ENCODE data around the gene TUBB6. TPM values are rescaled to one million over a fixed set of nuclear protein-coding genes. Genes with fewer than 3 reads are reported as not detected.

TUBB6 gene
- total RNA-seq, 1 experiment from 2014 or later: 42.2 TPM

- Histone ChIP-seq H3K27ac (no peak overlapping the region), H3K27me3 (ENCODE audit: insufficient read depth, low read depth) (no peaks in the 10 kb centered on the region), H3K36me3 (ENCODE audit: low read depth) (no peaks in the 10 kb centered on the region), H3K4me1 (replicated peaks; ENCODE audit: insufficient read depth) (peaks cover 6% of the 10 kb centered on the region; the same call in 1 of the 2 replicates), H2AFZ (no peak overlapping the region), H3K9me3 (ENCODE audit: insufficient read depth, low read depth) (no peaks in the 10 kb centered on the region), H3K79me2 (ENCODE audit: low read depth) (no peaks in the 10 kb centered on the region), H3K9me2 (ENCODE audit: insufficient read depth) (no peaks in the 10 kb centered on the region), H4K20me1 (ENCODE audit: insufficient read depth) (no peaks in the 10 kb centered on the region), H3K4me3 (no peak overlapping the region), H3K4me2 (peak overlapping the region; percentile 4; the same call in 1 of the 2 replicates), H3F3A (ENCODE audit: insufficient read depth, low read depth) (peaks cover 7% of the 10 kb centered on the region; the same call in 1 of the 2 replicates)
- ChIA-PET POLR2A (ENCODE audit: unreplicated experiment) (no interaction called here), CTCF (interaction anchor here (0.6 to 3.0 kb wide), 2 partner anchors 11 to 54 kb away, joined by 3 to 15 read pairs; no protein-coding TSS in a partner anchor)
- intact Hi-C loops (cut with micrococcal nuclease; ENCODE audit: unreplicated experiment): no loop called here
- BruUV-seq (replicated peaks): no TSS peak
- peak in 1 of 2 experiments; percentile 28 for DNase-seq
- TF ChIP-seq EZH2 (IDR thresholded peaks at IDR 0.05; ENCODE audit: low read depth): no peak
- TF ChIP-seq CTCF (conservative IDR thresholded peaks at IDR 0.05): no peak
Measured at GRCh38 chr18:12282442-12283039, 25.5 kb upstream of the TUBB6 start.

- peaks cover 7% of the 10 kb centered on the region; the same call in 1 of the 2 replicates for H3K4me1 ChIP-seq (replicated peaks; ENCODE audit: insufficient read depth)
- ChIA-PET CTCF (interaction anchor here (3.0 kb wide), 1 partner anchor 11 kb away, joined by 15 read pairs; no protein-coding TSS in a partner anchor), POLR2A (ENCODE audit: unreplicated experiment) (interaction anchor here (0.6 to 0.7 kb wide), 2 partner anchors 35 to 94 kb away, joined by 3 read pairs; no protein-coding TSS in a partner anchor)
- no peaks in the 10 kb centered on the region for H3K9me3 ChIP-seq (ENCODE audit: insufficient read depth, low read depth)
- BruUV-seq (replicated peaks): no TSS peak
- no peak overlapping the region for H2AFZ ChIP-seq
- no peaks in the 10 kb centered on the region for H3K9me2 ChIP-seq (ENCODE audit: insufficient read depth)
- no peaks in the 10 kb centered on the region for H3K27me3 ChIP-seq (ENCODE audit: insufficient read depth, low read depth)
- no peak overlapping the region for H3K27ac ChIP-seq
- H3F3A ChIP-seq (ENCODE audit: insufficient read depth, low read depth): peaks cover 7% of the 10 kb centered on the region; the same call in 1 of the 2 replicates
- peak; percentile 34 to 72 for DNase-seq
- no peaks in the 10 kb centered on the region for H3K79me2 ChIP-seq (ENCODE audit: low read depth)
- TF ChIP-seq CTCF (conservative IDR thresholded peaks at IDR 0.05) (no peak), EZH2 (IDR thresholded peaks at IDR 0.05; ENCODE audit: low read depth) (no peak)
- H3K36me3 ChIP-seq (ENCODE audit: low read depth): no peaks in the 10 kb centered on the region
- no peak overlapping the region for H3K4me3 ChIP-seq
- intact Hi-C loops (cut with micrococcal nuclease; ENCODE audit: unreplicated experiment): no loop called here
- no peak overlapping the region for H3K4me2 ChIP-seq
- no peaks in the 10 kb centered on the region for H4K20me1 ChIP-seq (ENCODE audit: insufficient read depth)
Measured at GRCh38 chr18:12283256-12283655, 24.8 kb upstream of the TUBB6 start.

GRCh38 chr18:12283666-12284065 lies 24.4 kb upstream of the TUBB6 start:
- POLR2A ChIA-PET (ENCODE audit: unreplicated experiment): interaction anchor here (0.6 to 0.7 kb wide), 3 partner anchors 35 to 94 kb away, joined by 3 read pairs; no protein-coding TSS in a partner anchor
- TF ChIP-seq EZH2 (IDR thresholded peaks at IDR 0.05; ENCODE audit: low read depth) (no peak), CTCF (conservative IDR thresholded peaks at IDR 0.05) (no peak)
- Histone ChIP-seq H3F3A (ENCODE audit: insufficient read depth, low read depth) (peaks cover 7% of the 10 kb centered on the region; the same call in 1 of the 2 replicates), H3K4me3 (no peak overlapping the region), H2AFZ (no peak overlapping the region), H3K27me3 (ENCODE audit: insufficient read depth, low read depth) (no peaks in the 10 kb centered on the region), H3K27ac (no peak overlapping the region), H3K4me2 (no peak overlapping the region), H4K20me1 (ENCODE audit: insufficient read depth) (no peaks in the 10 kb centered on the region), H3K9me3 (ENCODE audit: insufficient read depth, low read depth) (no peaks in the 10 kb centered on the region), H3K36me3 (ENCODE audit: low read depth) (no peaks in the 10 kb centered on the region), H3K9me2 (ENCODE audit: insufficient read depth) (no peaks in the 10 kb centered on the region), H3K79me2 (ENCODE audit: low read depth) (no peaks in the 10 kb centered on the region), H3K4me1 (replicated peaks; ENCODE audit: insufficient read depth) (peaks cover 10% of the 10 kb centered on the region; the same call in 1 of the 2 replicates)
- intact Hi-C loops (cut with micrococcal nuclease; ENCODE audit: unreplicated experiment): no loop called here
- DNase-seq: no peak
- CTCF ChIA-PET: interaction anchor here (3.0 kb wide), 1 partner anchor 12 kb away, joined by 15 read pairs; no protein-coding TSS in a partner anchor
- BruUV-seq (replicated peaks): no TSS peak
